Astrocyte (in vitro differentiated cells and primary cell): ENCODE measurements around the gene RNFT2. TPM values are rescaled to one million over a fixed set of nuclear protein-coding genes. Genes with fewer than 3 reads are reported as not detected.

Experiments used
- DNase-seq: peaks from one replicate; pipeline ENCODE4 v3.0.0-alpha.2; 2010; ENCODE audit warnings: low read depth
- FAIRE-seq: peaks from 2 replicates; lab custom pipeline; 2011; peaks lifted over from hg19 to GRCh38; lab: Jason Lieb, UNC
- H2AFZ ChIP-seq: 2 replicates; pipeline ENCODE4 v1.6.0; 2012; ENCODE audit warnings: low read depth, low read length, inconsistent platforms
- H3K27ac ChIP-seq: 2 replicates; pipeline ENCODE4 v1.5.1; 2011; ENCODE audit warnings: low read depth, low read length, inconsistent platforms
- H3K27me3 ChIP-seq: 2 replicates; pipeline ENCODE4 v1.6.0; 2011; ENCODE audit warnings: low read length, inconsistent platforms; ENCODE audit not compliant: insufficient read depth
- H3K36me3 ChIP-seq: 2 replicates; pipeline ENCODE4 v1.5.1; 2011; ENCODE audit warnings: low read length, inconsistent platforms; ENCODE audit not compliant: insufficient read depth
- H3K4me1 ChIP-seq: 2 replicates; pipeline ENCODE4 v1.5.1; 2011; ENCODE audit warnings: low read length, inconsistent platforms; ENCODE audit not compliant: insufficient read depth
- H3K4me2 ChIP-seq: 2 replicates; pipeline ENCODE4 v1.6.0; 2012; ENCODE audit warnings: low read length, inconsistent platforms
- H3K4me3 ChIP-seq: 2 replicates; pipeline ENCODE4 v1.5.1; 2011; ENCODE audit warnings: low read depth, mild to moderate bottlenecking, low read length, inconsistent platforms; ENCODE audit not compliant: insufficient read depth
- H3K79me2 ChIP-seq: 2 replicates; pipeline ENCODE4 v1.6.0; 2012; ENCODE audit warnings: mild to moderate bottlenecking, low read length, inconsistent platforms; ENCODE audit not compliant: insufficient read depth
- H3K9ac ChIP-seq: 2 replicates; pipeline ENCODE4 v1.6.0; 2012; ENCODE audit warnings: mild to moderate bottlenecking, low read length, inconsistent platforms
- H3K9me3 ChIP-seq: 2 replicates; pipeline ENCODE4 v1.5.1; 2012; ENCODE audit warnings: low read depth, mild to moderate bottlenecking, low read length, inconsistent platforms; ENCODE audit not compliant: insufficient read depth
- H4K20me1 ChIP-seq: 2 replicates; pipeline ENCODE4 v1.6.0; 2012; ENCODE audit warnings: low read length, inconsistent platforms; ENCODE audit not compliant: insufficient read depth
- H3K27ac Mint-ChIP-seq: one replicate; pipeline ENCODE4 v1.8.0; 2021; ENCODE audit warnings: mild to moderate bottlenecking, mixed read lengths; ENCODE audit not compliant: unreplicated experiment
- H3K27me3 Mint-ChIP-seq: one replicate; pipeline ENCODE4 v1.8.0; 2021; ENCODE audit warnings: low read depth, mixed read lengths; ENCODE audit not compliant: unreplicated experiment
- H3K36me3 Mint-ChIP-seq: one replicate; pipeline ENCODE4 v1.8.0; 2021; ENCODE audit warnings: low read depth, mixed read lengths; ENCODE audit not compliant: unreplicated experiment
- H3K4me1 Mint-ChIP-seq: one replicate; pipeline ENCODE4 v1.8.0; 2021; ENCODE audit warnings: low read depth, mixed read lengths; ENCODE audit not compliant: unreplicated experiment
- H3K4me3 Mint-ChIP-seq: one replicate; pipeline ENCODE4 v1.8.0; 2021; ENCODE audit warnings: mild to moderate bottlenecking, moderate library complexity, mixed read lengths; ENCODE audit not compliant: unreplicated experiment
- H3K9me3 Mint-ChIP-seq: one replicate; pipeline ENCODE4 v1.8.0; 2021; ENCODE audit warnings: mild to moderate bottlenecking, mixed read lengths; ENCODE audit not compliant: unreplicated experiment
- CTCF ChIP-seq: IDR thresholded peaks from 2 replicates; pipeline ENCODE4 v1.5.1; 2011; ENCODE audit warnings: low read depth, mild to moderate bottlenecking, inconsistent platforms, low read length, moderate library complexity; ENCODE audit not compliant: insufficient read depth
- EZH2 ChIP-seq: IDR thresholded peaks from 2 replicates; pipeline ENCODE4 v1.6.1; 2012; ENCODE audit warnings: mild to moderate bottlenecking, low read length, inconsistent platforms; ENCODE audit not compliant: insufficient read depth
- total RNA-seq: library from RNA; stranded (reverse); gene quantifications from 2 replicates; pipeline ENCODE4 v1.2.1, GENCODE V29; 2021

Gene RNFT2
- total RNA-seq, 1 donor from 2014 or later, result 8.9 TPM

DNA sequence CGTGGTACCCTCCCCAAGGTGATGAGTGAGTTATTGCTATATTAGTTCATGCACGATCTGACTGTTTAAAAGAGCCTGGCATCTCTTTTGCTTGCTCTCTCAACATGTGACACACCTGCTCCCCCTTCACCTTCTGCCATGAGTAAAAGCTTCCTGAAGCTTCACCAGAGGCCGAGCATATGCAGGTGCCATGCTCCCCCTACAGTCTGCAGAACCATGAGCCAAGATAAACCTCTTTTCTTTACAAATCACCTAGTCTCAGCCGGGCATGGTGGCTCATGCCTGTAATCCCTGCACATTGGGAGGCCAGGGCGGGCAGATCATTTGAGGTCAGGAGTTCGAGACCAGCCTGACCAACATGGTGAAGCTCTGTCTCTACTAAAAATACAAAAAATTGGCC, 61.8 kb downstream of the RNFT2 start:
- H3K36me3 Mint-ChIP-seq, result peaks cover 2% of the 10 kb centered on the region
- no peaks in the 10 kb centered on the region for H3K9me3 Mint-ChIP-seq
- Histone ChIP-seq H3K27me3 (no peaks in the 10 kb centered on the region), H3K4me3 (no peak overlapping the region), H3K4me2 (no peak overlapping the region), H3K27ac (no peak overlapping the region), H2AFZ (no peak overlapping the region), H3K79me2 (no peaks in the 10 kb centered on the region), H3K4me1 (no peaks in the 10 kb centered on the region), H3K36me3 (no peaks in the 10 kb centered on the region), H4K20me1 (no peaks in the 10 kb centered on the region), H3K9ac (no peak overlapping the region), H3K9me3 (no peaks in the 10 kb centered on the region)
- no peak overlapping the region for H3K27ac Mint-ChIP-seq
- H3K4me1 Mint-ChIP-seq, result no peaks in the 10 kb centered on the region
- H3K4me3 Mint-ChIP-seq, result no peak overlapping the region
- no peaks in the 10 kb centered on the region for H3K27me3 Mint-ChIP-seq
- no peak for TF ChIP-seq EZH2
- no peak for TF ChIP-seq CTCF
- FAIRE-seq, result no peak
- DNase-seq, result no peak

GRCh38 chr12:116800918-116801317, 62.8 kb downstream of the RNFT2 start:
- no peak for DNase-seq
- Mint-ChIP-seq H3K9me3 (no peaks in the 10 kb centered on the region), H3K27ac (no peak overlapping the region), H3K36me3 (peaks cover 2% of the 10 kb centered on the region), H3K4me3 (no peak overlapping the region), H3K27me3 (no peaks in the 10 kb centered on the region), H3K4me1 (no peaks in the 10 kb centered on the region)
- Histone ChIP-seq H3K4me1 (no peaks in the 10 kb centered on the region), H3K9ac (no peak overlapping the region), H3K9me3 (no peaks in the 10 kb centered on the region), H3K27me3 (no peaks in the 10 kb centered on the region), H3K27ac (no peak overlapping the region), H2AFZ (no peak overlapping the region), H3K36me3 (no peaks in the 10 kb centered on the region), H3K4me2 (no peak overlapping the region), H3K79me2 (no peaks in the 10 kb centered on the region), H3K4me3 (no peak overlapping the region), H4K20me1 (no peaks in the 10 kb centered on the region)
- TF ChIP-seq CTCF, result no peak
- no peak for TF ChIP-seq EZH2
- FAIRE-seq, result no peak

GRCh38 chr12:116802018-116802417, 63.9 kb downstream of the RNFT2 start:
- H3K27me3 ChIP-seq, result no peaks in the 10 kb centered on the region
- H3K27ac ChIP-seq, result no peak overlapping the region
- Mint-ChIP-seq H3K27me3 (no peaks in the 10 kb centered on the region), H3K4me3 (no peak overlapping the region), H3K4me1 (no peaks in the 10 kb centered on the region), H3K9me3 (no peaks in the 10 kb centered on the region), H3K36me3 (peaks cover 2% of the 10 kb centered on the region), H3K27ac (no peak overlapping the region)
- FAIRE-seq (no peak), DNase-seq (no peak)
- no peak overlapping the region for H3K4me3 ChIP-seq
- H3K4me2 ChIP-seq, result no peak overlapping the region
- H2AFZ ChIP-seq, result no peak overlapping the region
- no peaks in the 10 kb centered on the region for H3K9me3 ChIP-seq
- H4K20me1 ChIP-seq, result no peaks in the 10 kb centered on the region
- no peaks in the 10 kb centered on the region for H3K36me3 ChIP-seq
- TF ChIP-seq EZH2 (no peak), CTCF (no peak)
- no peaks in the 10 kb centered on the region for H3K79me2 ChIP-seq
- H3K9ac ChIP-seq, result no peak overlapping the region
- H3K4me1 ChIP-seq, result no peaks in the 10 kb centered on the region
